Measurements from ENCODE around the gene ZNF646.

ZNF646 gene

GRCh38 chr16:31038993-31039392, 35.2 kb upstream of the ZNF646 start:
- no peaks in the 10 kb centered on the region for H3K9me3 ChIP-seq (ENCODE audit: control insufficient read depth in 5 of 5, low read length in 5 of 5)
- H3K4me1 ChIP-seq (ENCODE audit: control insufficient read depth in 5 of 5, insufficient read depth in 5 of 5, low read length in 5 of 5), result peaks cover 0 to 15% (median 11%) of the 10 kb centered on the region in 5 donors
- no peak overlapping the region for H3K9ac ChIP-seq (ENCODE audit: low read length in 5 of 5)
- H3K27ac ChIP-seq (ENCODE audit: low read depth, low read length), result no peak overlapping the region
- peaks cover 0 to 80% (median 63%) of the 10 kb centered on the region in 5 donors for H3K36me3 ChIP-seq (ENCODE audit: control insufficient read depth in 5 of 5, insufficient read depth in 5 of 5, low read length in 5 of 5)
- no peak overlapping the region for H3K4me3 ChIP-seq (ENCODE audit: low read depth in 1 of 5, low read length in 5 of 5)
- no peaks in the 10 kb centered on the region for H3K27me3 ChIP-seq (ENCODE audit: control insufficient read depth in 5 of 5, insufficient read depth in 4 of 5, low read length in 5 of 5)

DNA sequence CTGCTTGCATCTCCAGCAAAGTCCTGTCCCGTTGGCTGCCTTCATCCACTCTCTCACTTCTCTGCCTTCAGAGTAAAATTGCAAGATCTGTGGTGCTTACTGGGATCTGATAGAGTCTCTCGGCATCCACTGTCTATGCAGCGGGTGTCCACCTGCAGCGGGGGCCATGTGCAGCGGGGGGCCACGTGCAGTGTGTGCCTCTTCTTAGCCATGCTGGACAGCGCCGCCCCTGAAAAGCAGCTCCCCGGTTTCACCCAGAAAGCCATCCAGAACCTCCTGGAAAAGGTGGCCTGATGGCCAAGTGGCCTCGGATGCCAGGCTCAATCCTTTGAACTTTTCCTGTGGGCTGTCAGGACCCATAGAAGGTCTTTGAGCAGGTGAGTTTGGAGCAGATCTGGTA, 31.4 kb upstream of the ZNF646 start:
- H3K9ac ChIP-seq (ENCODE audit: low read length in 5 of 5), result no peak overlapping the region
- no peaks in the 10 kb centered on the region for H3K9me3 ChIP-seq (ENCODE audit: control insufficient read depth in 5 of 5, low read length in 5 of 5)
- H3K4me3 ChIP-seq (ENCODE audit: low read depth in 1 of 5, low read length in 5 of 5), result no peak overlapping the region
- no peak overlapping the region for H3K27ac ChIP-seq (ENCODE audit: low read depth, low read length)
- H3K4me1 ChIP-seq (ENCODE audit: control insufficient read depth in 5 of 5, insufficient read depth in 5 of 5, low read length in 5 of 5), result no peaks in the 10 kb centered on the region
- H3K36me3 ChIP-seq (ENCODE audit: control insufficient read depth in 5 of 5, insufficient read depth in 5 of 5, low read length in 5 of 5), result peaks cover 0 to 55% (median 47%) of the 10 kb centered on the region in 5 donors
- H3K27me3 ChIP-seq (ENCODE audit: control insufficient read depth in 5 of 5, insufficient read depth in 4 of 5, low read length in 5 of 5), result no peaks in the 10 kb centered on the region

- Histone ChIP-seq H3K9me3 (ENCODE audit: control insufficient read depth in 5 of 5, low read length in 5 of 5) (no peaks in the 10 kb centered on the region), H3K4me3 (ENCODE audit: low read depth in 1 of 5, low read length in 5 of 5) (no peak overlapping the region), H3K4me1 (ENCODE audit: control insufficient read depth in 5 of 5, insufficient read depth in 5 of 5, low read length in 5 of 5) (no peaks in the 10 kb centered on the region), H3K27ac (ENCODE audit: low read depth, low read length) (no peak overlapping the region), H3K9ac (ENCODE audit: low read length in 5 of 5) (no peak overlapping the region), H3K36me3 (ENCODE audit: control insufficient read depth in 5 of 5, insufficient read depth in 5 of 5, low read length in 5 of 5) (peaks cover 0 to 50% (median 42%) of the 10 kb centered on the region in 5 donors), H3K27me3 (ENCODE audit: control insufficient read depth in 5 of 5, insufficient read depth in 4 of 5, low read length in 5 of 5) (no peaks in the 10 kb centered on the region)
Observed at GRCh38 chr16:31043352-31043751, 30.9 kb upstream of the ZNF646 start.

DNA sequence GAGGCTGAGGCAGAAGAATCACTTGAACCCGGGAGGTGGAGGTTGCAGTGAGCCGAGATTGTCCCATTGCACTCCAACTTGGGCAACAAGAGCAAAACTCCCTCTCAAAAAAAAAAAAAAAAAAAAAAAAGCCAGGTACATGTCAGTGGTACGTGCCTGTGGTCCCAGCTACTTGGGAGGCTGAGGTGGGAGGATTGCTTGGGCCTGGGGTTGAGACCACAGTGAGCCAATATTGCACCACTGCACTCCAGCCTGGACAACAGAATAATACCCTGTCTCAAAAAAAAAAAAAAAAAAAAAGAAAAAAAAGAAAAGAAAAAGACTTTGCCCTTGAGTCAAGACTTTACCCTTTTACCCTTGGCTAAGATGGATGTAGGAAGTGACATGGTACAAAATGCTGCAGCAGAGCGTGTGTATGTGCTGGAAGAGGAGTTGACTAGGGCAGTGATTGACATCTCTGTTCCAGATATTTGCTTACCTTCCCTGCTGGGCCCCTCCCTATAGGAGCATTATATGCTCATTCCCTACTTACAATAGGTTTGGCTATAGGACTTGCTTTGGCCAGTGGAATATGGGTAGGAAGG, 30.2 kb upstream of the ZNF646 start:
- Histone ChIP-seq H3K9me3 (ENCODE audit: control insufficient read depth in 5 of 5, low read length in 5 of 5) (no peaks in the 10 kb centered on the region), H3K4me1 (ENCODE audit: control insufficient read depth in 5 of 5, insufficient read depth in 5 of 5, low read length in 5 of 5) (no peaks in the 10 kb centered on the region), H3K36me3 (ENCODE audit: control insufficient read depth in 5 of 5, insufficient read depth in 5 of 5, low read length in 5 of 5) (peaks cover 0 to 44% (median 35%) of the 10 kb centered on the region in 5 donors), H3K27me3 (ENCODE audit: control insufficient read depth in 5 of 5, insufficient read depth in 4 of 5, low read length in 5 of 5) (no peaks in the 10 kb centered on the region), H3K9ac (ENCODE audit: low read length in 5 of 5) (no peak overlapping the region), H3K27ac (ENCODE audit: low read depth, low read length) (no peak overlapping the region), H3K4me3 (ENCODE audit: low read depth in 1 of 5, low read length in 5 of 5) (no peak overlapping the region)

- no peak overlapping the region for H3K9ac ChIP-seq (ENCODE audit: low read length in 5 of 5)
- H3K27me3 ChIP-seq (ENCODE audit: control insufficient read depth in 5 of 5, insufficient read depth in 4 of 5, low read length in 5 of 5), result no peaks in the 10 kb centered on the region
Observed at GRCh38 chr16:31050280-31051030, 23.8 kb upstream of the ZNF646 start.

GRCh38 chr16:31052114-31052513, 22.1 kb upstream of the ZNF646 start:
- no peaks in the 10 kb centered on the region for H3K27me3 ChIP-seq (ENCODE audit: control insufficient read depth in 5 of 5, insufficient read depth in 4 of 5, low read length in 5 of 5)
- H3K36me3 ChIP-seq (ENCODE audit: control insufficient read depth in 5 of 5, insufficient read depth in 5 of 5, low read length in 5 of 5), result no peaks in the 10 kb centered on the region
- H3K4me3 ChIP-seq (ENCODE audit: low read depth in 1 of 5, low read length in 5 of 5), result no peak overlapping the region
- no peak overlapping the region for H3K27ac ChIP-seq (ENCODE audit: low read depth, low read length)
- H3K9ac ChIP-seq (ENCODE audit: low read length in 5 of 5), result no peak overlapping the region
- no peaks in the 10 kb centered on the region for H3K9me3 ChIP-seq (ENCODE audit: control insufficient read depth in 5 of 5, low read length in 5 of 5)
- H3K4me1 ChIP-seq (ENCODE audit: control insufficient read depth in 5 of 5, insufficient read depth in 5 of 5, low read length in 5 of 5), result peaks cover 0 to 7% (median 0%) of the 10 kb centered on the region in 5 donors

More at GRCh38 chr16:31050280-31051030, 23.8 kb upstream of the ZNF646 start:
- Histone ChIP-seq H3K27ac (ENCODE audit: low read depth, low read length) (no peak overlapping the region), H3K9me3 (ENCODE audit: control insufficient read depth in 5 of 5, low read length in 5 of 5) (no peaks in the 10 kb centered on the region), H3K4me1 (ENCODE audit: control insufficient read depth in 5 of 5, insufficient read depth in 5 of 5, low read length in 5 of 5) (peaks cover 0 to 7% (median 0%) of the 10 kb centered on the region in 5 donors), H3K4me3 (ENCODE audit: low read depth in 1 of 5, low read length in 5 of 5) (no peak overlapping the region), H3K36me3 (ENCODE audit: control insufficient read depth in 5 of 5, insufficient read depth in 5 of 5, low read length in 5 of 5) (no peaks in the 10 kb centered on the region)

- Histone ChIP-seq H3K27ac (ENCODE audit: low read depth, low read length) (no peak overlapping the region), H3K9ac (ENCODE audit: low read length in 5 of 5) (no peak overlapping the region), H3K36me3 (ENCODE audit: control insufficient read depth in 5 of 5, insufficient read depth in 5 of 5, low read length in 5 of 5) (peaks cover 0 to 5% (median 2%) of the 10 kb centered on the region in 5 donors), H3K4me1 (ENCODE audit: control insufficient read depth in 5 of 5, insufficient read depth in 5 of 5, low read length in 5 of 5) (peaks cover 0 to 7% (median 0%) of the 10 kb centered on the region in 5 donors), H3K27me3 (ENCODE audit: control insufficient read depth in 5 of 5, insufficient read depth in 4 of 5, low read length in 5 of 5) (no peaks in the 10 kb centered on the region), H3K9me3 (ENCODE audit: control insufficient read depth in 5 of 5, low read length in 5 of 5) (no peaks in the 10 kb centered on the region), H3K4me3 (ENCODE audit: low read depth in 1 of 5, low read length in 5 of 5) (no peak overlapping the region)
Observed at GRCh38 chr16:31055613-31056012, 18.6 kb upstream of the ZNF646 start.

DNA sequence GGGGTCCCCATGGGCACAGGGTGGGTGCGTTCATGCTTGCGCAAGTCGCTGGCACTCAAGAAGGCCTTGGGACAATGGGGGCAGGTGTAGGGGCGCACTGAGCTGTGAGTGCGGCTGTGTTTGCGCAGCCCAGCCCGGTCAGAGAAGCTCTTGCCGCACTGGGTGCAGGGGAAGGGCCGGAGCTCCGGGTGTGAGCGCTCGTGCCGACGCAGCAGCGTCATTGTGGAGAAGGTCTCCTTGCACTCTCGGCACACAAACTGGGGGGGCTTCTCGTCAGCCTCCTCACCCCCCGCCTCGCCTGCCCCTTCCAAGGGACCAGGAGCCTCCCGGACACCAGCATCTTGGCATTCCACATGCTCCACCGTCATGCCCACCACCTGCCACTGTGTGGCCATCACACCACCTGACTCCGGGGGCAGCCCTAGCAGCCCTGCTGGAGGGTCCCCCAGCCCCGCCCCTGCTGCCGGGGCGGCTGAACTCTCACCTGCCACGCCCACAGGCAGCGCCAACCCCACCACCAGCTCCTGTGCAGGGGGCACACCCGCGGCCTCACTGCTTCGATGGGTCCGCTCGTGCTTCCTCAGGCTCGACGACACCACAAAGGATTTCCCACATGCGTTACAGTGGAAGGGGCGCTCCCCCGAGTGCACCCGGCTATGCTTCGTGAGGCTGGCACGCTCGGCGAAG, 13.0 kb upstream of the ZNF646 start:
- Histone ChIP-seq H3K9ac (ENCODE audit: low read length in 5 of 5) (no peak overlapping the region), H3K4me1 (ENCODE audit: control insufficient read depth in 5 of 5, insufficient read depth in 5 of 5, low read length in 5 of 5) (peaks cover 6 to 23% (median 18%) of the 10 kb centered on the region in 5 donors), H3K27me3 (ENCODE audit: control insufficient read depth in 5 of 5, insufficient read depth in 4 of 5, low read length in 5 of 5) (no peaks in the 10 kb centered on the region), H3K36me3 (ENCODE audit: control insufficient read depth in 5 of 5, insufficient read depth in 5 of 5, low read length in 5 of 5) (peaks cover 0 to 28% (median 24%) of the 10 kb centered on the region in 5 donors), H3K27ac (ENCODE audit: low read depth, low read length) (no peak overlapping the region), H3K9me3 (ENCODE audit: control insufficient read depth in 5 of 5, low read length in 5 of 5) (no peaks in the 10 kb centered on the region), H3K4me3 (ENCODE audit: low read depth in 1 of 5, low read length in 5 of 5) (no peak overlapping the region)

DNA sequence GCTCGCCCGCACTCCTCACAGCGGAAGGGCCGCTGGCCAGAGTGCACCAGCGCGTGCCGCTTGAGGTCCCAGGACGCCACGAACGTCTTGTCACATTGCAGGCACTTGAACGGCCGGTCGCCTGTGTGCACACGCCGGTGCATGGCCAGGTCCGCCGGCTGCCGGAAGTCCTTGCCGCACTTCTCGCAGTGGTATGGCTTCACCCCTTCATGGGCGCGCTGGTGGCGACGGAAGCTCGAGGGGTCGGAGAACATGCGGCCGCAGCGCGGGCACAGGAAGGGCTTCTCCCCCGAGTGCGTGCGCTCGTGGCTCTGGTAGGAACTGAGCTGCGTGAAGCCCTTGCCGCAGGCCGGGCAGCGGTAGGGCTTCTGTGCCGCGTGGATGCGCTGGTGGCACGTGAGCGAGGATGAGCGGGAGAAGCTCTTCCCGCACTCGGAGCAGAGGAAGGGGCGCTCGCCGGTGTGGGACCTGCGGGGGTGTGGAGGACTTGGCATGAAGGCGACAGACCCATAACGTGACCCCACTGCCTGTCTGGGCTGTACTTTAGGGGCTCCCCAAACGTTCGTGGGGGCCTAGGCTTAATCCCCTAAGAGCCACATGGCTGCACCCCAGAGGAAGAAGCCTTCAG, 12.3 kb upstream of the ZNF646 start:
- no peaks in the 10 kb centered on the region for H3K9me3 ChIP-seq (ENCODE audit: control insufficient read depth in 5 of 5, low read length in 5 of 5)
- no peak overlapping the region for H3K27ac ChIP-seq (ENCODE audit: low read depth, low read length)
- peaks cover 6 to 23% (median 18%) of the 10 kb centered on the region in 5 donors for H3K4me1 ChIP-seq (ENCODE audit: control insufficient read depth in 5 of 5, insufficient read depth in 5 of 5, low read length in 5 of 5)
- no peaks in the 10 kb centered on the region for H3K27me3 ChIP-seq (ENCODE audit: control insufficient read depth in 5 of 5, insufficient read depth in 4 of 5, low read length in 5 of 5)
- peaks cover 0 to 28% (median 24%) of the 10 kb centered on the region in 5 donors for H3K36me3 ChIP-seq (ENCODE audit: control insufficient read depth in 5 of 5, insufficient read depth in 5 of 5, low read length in 5 of 5)
- no peak overlapping the region for H3K9ac ChIP-seq (ENCODE audit: low read length in 5 of 5)
- H3K4me3 ChIP-seq (ENCODE audit: low read depth in 1 of 5, low read length in 5 of 5), result no peak overlapping the region

DNA sequence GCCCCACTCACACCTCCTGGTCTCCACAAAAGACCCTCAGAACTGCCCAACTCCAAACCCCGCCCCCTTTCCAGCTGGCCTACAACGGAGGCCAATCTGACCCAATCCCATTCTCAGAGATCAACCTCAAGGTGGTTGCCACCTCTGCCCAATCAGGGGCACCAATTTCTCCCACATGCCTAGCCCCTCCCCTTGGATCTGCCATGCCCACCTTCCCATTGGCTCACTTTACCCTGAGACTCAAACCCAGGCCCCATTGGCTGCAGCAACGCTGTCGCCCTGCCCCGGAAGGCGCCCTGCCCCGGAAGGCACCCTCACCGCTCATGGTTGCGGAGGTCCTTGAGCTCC, 10.8 kb upstream of the ZNF646 start:
- Histone ChIP-seq H3K27ac (ENCODE audit: low read depth, low read length) (no peak overlapping the region), H3K9me3 (ENCODE audit: control insufficient read depth in 5 of 5, low read length in 5 of 5) (no peaks in the 10 kb centered on the region), H3K36me3 (ENCODE audit: control insufficient read depth in 5 of 5, insufficient read depth in 5 of 5, low read length in 5 of 5) (peaks cover 0 to 28% (median 23%) of the 10 kb centered on the region in 5 donors), H3K4me3 (ENCODE audit: low read depth in 1 of 5, low read length in 5 of 5) (no peak overlapping the region), H3K27me3 (ENCODE audit: control insufficient read depth in 5 of 5, insufficient read depth in 4 of 5, low read length in 5 of 5) (no peaks in the 10 kb centered on the region), H3K4me1 (ENCODE audit: control insufficient read depth in 5 of 5, insufficient read depth in 5 of 5, low read length in 5 of 5) (peaks cover 6 to 23% (median 18%) of the 10 kb centered on the region in 5 donors), H3K9ac (ENCODE audit: low read length in 5 of 5) (no peak overlapping the region)

Data from subcutaneous abdominal adipose tissue (tissue), 5 donors.